NCI-H2107 treated with DMSO at 0.1 percent for 48 hours (cell line): ENCODE results near the gene SORL1.
"Not testable (repeated sequence)": the region's sequence is repeated elsewhere in the genome, so short reads cannot be mapped to it uniquely, and the experiment has no call there.

Experiments
- DNase-seq: peaks from one replicate; lab custom pipeline; 2025; ENCODE audit not compliant: unreplicated experiment; lab: John Stamatoyannopoulos, UW

Gene SORL1

DNA sequence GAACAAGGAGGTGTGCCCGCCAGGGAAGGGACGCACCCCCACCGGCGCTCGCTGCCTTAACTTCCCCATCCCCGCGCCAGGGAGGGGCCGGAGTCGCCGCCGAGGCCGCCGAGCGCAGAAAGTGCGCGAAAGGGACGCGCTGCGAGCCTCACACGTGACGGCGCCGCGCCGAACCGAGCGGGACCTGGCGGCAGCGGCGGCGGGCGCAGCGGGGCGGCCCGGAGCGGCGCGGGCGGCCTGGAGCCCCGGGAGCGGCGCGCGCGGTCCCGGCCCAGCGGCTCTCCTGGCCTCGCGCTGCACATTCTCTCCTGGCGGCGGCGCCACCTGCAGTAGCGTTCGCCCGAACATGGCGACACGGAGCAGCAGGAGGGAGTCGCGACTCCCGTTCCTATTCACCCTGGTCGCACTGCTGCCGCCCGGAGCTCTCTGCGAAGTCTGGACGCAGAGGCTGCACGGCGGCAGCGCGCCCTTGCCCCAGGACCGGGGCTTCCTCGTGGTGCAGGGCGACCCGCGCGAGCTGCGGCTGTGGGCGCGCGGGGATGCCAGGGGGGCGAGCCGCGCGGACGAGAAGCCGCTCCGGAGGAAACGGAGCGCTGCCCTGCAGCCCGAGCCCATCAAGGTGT is at the start of gene SORL1:
TSS of gene SORL1 (plus strand) at position 329 of the 623 bp plus-strand sequence. CDS start at position 347, 18 bp downstream.
- peak; percentile 55 for DNase-seq

GRCh38 chr11:121405646-121406045 is 46.5 kb upstream of the SORL1 start:
- DNase-seq: no peak

- DNase-seq: no peak
These were observed 45.8 kb upstream of the SORL1 start for GRCh38 chr11:121406291-121406690.

DNA sequence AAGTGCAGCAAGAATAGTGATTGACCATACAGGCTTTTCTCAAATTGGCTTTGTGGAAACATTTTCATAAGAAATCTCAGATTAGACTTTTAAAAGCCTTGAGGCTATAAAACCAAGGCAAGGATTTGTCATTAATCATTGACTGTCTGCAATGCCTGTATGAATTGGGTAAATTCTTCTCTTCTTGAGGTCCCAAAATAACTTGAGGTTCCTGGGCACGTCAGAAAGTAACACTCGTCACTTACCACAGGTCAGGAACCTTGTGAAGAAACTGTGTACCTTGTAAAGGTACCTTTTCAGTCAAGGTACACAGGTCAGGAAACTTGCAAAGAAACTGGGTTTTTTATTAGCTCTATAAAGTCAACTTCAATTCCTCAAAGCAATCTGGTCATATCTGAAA is 43.3 kb upstream of the SORL1 start:
- DNase-seq: no peak

DNA sequence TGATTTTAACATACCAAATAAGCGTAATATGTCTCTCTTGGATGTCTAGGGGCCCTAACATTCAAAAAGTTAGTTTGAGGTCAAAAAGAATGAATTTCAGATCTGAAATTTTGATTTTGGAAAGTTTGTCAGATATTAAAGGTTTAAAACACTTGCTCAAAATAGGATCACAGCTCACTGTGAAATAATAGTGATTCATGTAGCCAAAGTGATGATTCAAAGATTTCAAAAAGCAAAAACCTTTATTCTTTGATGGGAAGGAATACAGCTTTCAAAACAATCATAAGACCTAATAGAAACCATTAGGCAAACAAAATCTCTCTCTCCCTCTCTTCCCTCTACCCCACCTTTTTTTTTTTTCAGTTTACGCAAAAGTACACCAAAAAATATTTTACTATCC is 42.1 kb upstream of the SORL1 start:
- DNase-seq: not testable (repeated sequence)

DNA sequence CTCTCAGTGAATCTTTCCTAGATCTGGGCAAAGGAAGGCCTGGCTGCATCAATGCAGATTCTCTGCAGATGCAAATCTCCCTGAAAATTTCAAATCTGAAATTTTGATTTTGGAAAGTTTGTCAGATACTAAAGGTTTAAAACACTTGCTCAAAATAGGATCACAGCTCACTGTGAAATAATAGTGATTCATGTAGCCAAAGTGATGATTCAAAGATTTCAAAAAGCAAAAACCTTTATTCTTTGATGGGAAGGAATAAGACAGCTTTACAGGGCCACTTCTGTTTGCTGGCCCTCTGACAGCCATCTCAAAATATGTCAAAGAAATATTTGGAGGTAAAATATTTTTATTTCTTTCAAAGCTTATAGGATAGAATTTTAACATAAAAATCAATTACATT is 40.8 kb upstream of the SORL1 start:
- not testable (repeated sequence) for DNase-seq

DNA sequence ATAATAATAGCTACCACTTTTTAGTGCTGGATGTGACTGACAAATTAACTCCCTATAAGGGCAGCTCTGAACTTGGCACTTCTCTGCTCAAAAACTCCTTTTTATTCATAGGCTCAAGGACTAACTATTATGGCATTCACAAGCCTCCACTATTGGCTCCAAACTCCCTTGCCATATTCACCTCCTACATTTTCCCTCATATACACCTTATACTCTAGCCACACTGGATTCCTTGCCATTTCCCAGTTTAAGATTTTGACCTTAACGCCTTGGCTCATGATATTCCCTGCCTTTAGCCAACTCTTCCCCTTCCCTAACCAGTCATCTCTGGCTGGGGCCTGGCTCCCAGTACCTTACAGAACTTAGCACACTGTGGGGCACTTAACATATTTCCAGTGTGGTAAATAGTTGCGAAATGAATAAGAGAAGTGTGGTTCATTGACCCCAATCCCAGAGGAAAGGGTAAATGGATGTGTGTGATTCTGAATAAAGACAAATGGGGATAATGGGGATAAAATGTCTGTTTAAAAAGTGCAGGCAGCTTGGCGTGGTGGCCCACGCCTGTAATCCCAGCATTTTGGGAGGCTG is 40.0 kb upstream of the SORL1 start:
- DNase-seq: no peak

GRCh38 chr11:121412711-121413415 is 39.3 kb upstream of the SORL1 start:
- no peak for DNase-seq

DNA sequence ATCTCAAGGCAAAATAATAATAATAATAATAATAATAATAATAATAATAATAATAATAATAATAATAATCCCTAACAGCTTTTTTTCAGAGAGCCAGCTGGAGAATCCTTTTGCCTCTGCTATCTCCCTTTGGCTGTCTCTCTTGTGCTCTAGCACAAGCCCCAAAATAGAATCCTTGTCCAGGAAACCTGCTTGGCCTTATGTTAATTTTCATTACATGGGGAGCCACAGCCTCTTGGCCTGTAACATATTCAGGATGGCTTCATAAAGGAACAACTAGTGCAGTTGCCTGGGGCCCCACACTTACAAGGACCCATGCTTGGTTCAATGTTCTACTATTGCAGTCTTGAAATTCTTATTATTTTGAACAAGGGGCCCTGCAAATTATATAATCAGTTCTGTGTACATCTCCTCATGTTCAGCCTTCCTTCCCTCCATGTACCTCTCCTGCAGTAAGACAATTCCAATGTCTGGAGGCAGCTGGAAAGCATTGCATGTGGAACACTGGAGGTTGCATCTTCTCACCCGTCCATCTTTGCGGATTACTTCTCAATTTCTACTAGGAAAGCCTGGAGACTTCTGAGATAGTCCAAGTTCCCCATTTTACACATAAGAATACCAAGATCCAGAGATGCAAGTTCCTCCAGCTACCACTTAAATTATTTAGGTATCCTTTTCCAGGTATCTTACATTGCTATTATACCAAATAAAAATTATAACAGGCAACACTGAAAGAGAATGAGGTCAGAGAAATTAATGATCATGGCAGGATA is 37.8 kb upstream of the SORL1 start:
- DNase-seq: no peak

- DNase-seq: no peak
These were observed 36.3 kb upstream of the SORL1 start for GRCh38 chr11:121415856-121416255.

- DNase-seq: peak; percentile 28
These were observed 35.0 kb upstream of the SORL1 start for GRCh38 chr11:121417055-121417551.

GRCh38 chr11:121417607-121418006 is 34.5 kb upstream of the SORL1 start:
- no peak for DNase-seq

- DNase-seq: no peak
These were observed 33.4 kb upstream of the SORL1 start for GRCh38 chr11:121418625-121419114.

DNA sequence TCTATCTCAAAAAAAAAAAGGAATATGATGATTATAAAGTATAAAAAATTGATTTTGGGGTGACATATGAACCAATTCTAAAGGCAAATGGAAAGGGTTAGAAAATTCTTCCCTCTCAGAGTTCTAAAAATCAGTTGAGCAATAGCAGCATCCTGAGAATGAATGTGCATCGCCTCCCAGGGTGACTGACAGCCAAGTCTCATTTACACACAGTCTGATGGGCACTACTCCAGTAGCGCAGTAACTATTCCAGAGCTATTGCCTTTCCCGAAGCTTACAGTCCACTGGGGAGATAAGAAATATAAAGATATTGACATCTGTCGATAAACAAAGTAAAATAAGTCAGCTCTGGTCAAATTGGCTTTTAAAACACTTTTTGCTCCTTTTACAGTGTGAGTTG is 32.3 kb upstream of the SORL1 start:
- DNase-seq: no peak

DNA sequence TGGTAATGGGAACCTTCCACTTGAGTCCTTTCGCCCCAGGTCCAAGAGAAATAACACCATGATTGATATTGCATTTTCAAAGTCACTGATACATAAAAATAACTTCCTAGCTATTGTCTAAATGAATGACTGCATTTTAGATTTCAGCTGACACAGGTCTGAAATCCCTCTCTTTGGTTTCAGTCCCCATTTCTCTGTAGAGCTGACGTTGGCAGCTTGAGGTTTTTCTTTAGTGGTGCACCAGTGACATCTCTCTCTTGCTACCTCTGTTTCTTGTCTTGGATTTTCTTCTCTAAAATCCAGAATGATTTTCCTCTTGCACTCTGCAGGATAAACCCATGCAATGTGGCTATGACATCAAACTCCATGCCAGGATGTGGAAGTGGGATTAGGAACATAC is 31.7 kb upstream of the SORL1 start:
- no peak for DNase-seq

DNA sequence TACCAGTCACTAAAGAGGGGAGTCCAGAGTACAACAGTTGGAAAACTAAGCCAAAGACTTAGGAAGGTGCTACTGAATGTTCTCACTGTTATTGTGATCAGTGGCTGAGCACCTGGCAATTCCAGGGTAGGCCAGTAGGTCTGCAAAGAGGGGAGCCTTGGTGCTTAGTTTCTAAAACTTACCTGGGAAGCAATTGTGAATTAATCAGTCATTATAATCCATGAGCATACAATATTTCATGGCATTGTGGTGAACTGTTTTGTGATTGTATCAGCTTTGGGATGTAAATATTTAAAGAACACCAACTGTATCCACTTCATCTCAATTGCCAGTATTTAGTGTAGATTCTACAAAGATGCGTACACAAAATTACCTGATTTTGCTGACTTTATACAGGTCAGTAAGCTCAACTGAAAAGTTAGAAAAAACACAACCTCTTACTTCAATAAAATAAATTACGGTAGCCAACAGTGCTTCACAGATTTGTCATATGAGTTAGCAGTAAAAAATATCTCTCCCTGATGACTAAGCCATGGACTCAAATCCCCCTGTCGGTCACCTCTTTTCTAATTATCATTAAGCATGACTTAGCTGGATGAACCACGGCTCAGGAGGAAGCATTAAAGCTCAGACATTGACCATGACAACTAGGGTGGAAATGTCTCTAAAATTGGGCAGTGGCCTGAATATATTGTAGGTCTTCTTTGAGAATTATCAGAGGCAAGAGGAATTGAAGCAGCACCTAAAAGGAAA is 30.8 kb upstream of the SORL1 start:
- DNase-seq: no peak

GRCh38 chr11:121422675-121423074 is 29.4 kb upstream of the SORL1 start:
- DNase-seq: no peak

DNA sequence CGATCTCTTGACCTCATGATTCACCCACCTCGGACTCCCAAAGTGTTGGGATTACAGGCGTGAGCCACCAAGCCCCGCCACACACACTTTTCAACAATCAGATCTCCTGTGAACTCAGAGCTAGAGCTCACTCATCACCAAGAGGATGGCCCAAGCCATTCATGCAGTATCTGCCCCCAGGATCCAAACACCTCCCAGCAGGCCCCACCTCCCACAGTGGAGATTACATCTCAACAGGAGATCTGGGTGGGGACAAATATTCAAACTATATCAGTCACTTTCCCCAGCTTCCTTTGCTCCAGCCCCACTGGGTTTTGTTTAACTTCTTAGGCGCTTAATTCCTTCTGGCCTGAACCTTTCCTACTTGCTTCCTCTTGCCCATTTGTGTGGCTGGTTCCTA is 26.3 kb upstream of the SORL1 start:
- DNase-seq: no peak

DNA sequence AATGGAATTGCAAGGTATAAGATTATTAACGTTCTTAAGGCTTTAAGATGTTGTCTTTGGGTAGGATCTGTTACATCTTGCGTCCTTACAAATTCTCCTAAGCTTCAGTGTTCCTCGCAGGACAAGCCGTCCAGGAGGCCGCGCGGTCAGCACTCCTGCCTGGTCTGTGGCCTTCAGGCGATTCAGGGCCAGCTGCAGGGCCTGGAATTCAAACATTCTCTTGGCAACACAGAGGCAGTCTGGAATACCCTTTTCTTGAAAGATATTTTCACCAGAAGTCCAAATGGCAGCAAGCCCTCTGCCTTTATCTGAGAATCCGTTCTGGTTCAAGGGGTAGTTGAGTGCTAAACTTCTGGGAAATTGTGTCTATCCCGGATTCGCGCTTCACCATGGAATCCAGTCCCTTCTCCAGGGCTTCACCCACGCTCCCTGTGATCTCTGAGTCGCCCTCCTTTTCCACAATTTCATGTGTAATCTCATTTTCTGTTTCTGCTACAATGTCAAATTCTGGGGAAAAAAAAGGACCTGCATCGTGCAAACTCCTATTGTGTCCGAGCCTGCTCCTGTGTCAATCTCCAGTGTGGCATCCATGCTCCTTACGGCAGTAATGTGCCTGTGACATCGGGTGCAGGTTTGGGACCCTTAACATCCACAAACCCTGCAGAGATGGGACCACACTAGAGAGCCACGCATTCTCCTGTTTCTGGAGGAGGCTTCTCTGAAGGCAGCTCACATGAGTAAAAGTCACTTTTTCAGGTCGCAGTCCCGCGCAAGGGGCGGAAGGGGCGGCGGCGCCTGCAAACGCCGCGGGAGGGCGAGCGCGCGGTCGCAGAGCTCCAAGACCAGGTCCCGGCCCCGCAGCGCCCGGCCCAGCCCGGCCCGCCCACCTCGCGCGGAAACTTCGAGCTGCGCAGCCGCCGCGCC is 25.4 kb upstream of the SORL1 start:
- DNase-seq: no peak

DNA sequence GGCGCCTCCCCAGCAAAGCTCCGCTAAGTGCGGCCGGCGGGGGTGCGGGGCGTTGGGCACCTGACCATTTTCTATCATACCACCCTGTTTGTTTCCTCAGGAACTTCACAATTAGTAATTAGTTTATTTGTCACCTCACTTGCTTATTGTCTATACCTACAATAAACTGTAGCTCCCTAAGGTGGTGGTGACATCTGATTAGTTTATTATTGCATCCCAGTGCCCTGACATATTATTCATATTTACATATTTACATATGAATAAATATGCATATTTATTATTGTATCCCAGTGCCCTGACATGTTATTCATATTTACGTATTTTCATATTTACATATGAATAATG is 24.7 kb upstream of the SORL1 start:
- DNase-seq: no peak
